Small intestine (tissue), 7 donors: ENCODE results near the gene KY. TPM values are rescaled to one million over a fixed set of nuclear protein-coding genes. Genes with fewer than 3 reads are reported as not detected.

Experiments used
- DNase-seq, 2 donors: peaks; one replicate each; pipeline versions ENCODE4 v3.0.0 to v3.0.0-alpha.2; 2013
- FAIRE-seq: peaks from 2 replicates; lab custom pipeline; 2012; peaks lifted over from hg19 to GRCh38; lab: Jason Lieb, UNC
- H3K27ac ChIP-seq, 3 donors: one replicate each; pipeline ENCODE4 v1.5.1; 2013; ENCODE audit warnings: low read length in 2 of 3, mild to moderate bottlenecking in 2 of 3, control low read depth in 1 of 3, inconsistent platforms in 1 of 3, low read depth in 1 of 3, moderate library complexity in 1 of 3
- H3K27me3 ChIP-seq, 3 donors: one replicate each; pipeline ENCODE4 v1.6.1; 2013; ENCODE audit warnings: low read length in 3 of 3, inconsistent platforms in 1 of 3; ENCODE audit not compliant: control insufficient read depth in 3 of 3, insufficient read depth in 3 of 3
- H3K36me3 ChIP-seq, 3 donors: one replicate each; pipeline ENCODE4 v1.6.1; 2013; ENCODE audit warnings: low read length in 3 of 3, inconsistent platforms in 1 of 3, low read depth in 1 of 3, mild to moderate bottlenecking in 1 of 3, moderate library complexity in 1 of 3; ENCODE audit not compliant: control insufficient read depth in 3 of 3, insufficient read depth in 2 of 3
- H3K4me1 ChIP-seq, 3 donors: one replicate each; pipeline ENCODE4 v1.6.1; 2013; ENCODE audit warnings: low read length in 2 of 3, inconsistent platforms in 1 of 3, low read depth in 1 of 3, mild to moderate bottlenecking in 1 of 3, moderate library complexity in 1 of 3; ENCODE audit not compliant: control insufficient read depth in 3 of 3, insufficient read depth in 2 of 3
- H3K4me3 ChIP-seq, 3 donors: one replicate each; pipeline ENCODE4 v1.5.1; 2013; ENCODE audit warnings: low read length in 3 of 3, control low read depth in 1 of 3, inconsistent platforms in 1 of 3, low read depth in 1 of 3, mild to moderate bottlenecking in 1 of 3, moderate library complexity in 1 of 3
- H3K9me3 ChIP-seq, 2 donors: one replicate each; pipeline ENCODE4 v1.6.1; 2013; ENCODE audit warnings: low read depth in 1 of 2, low read length in 1 of 2; ENCODE audit not compliant: control insufficient read depth in 2 of 2, insufficient read depth in 1 of 2
- WGBS, 3 donors: extraction: QIAGEN DNeasy Blood & Tissue Kit; methylation state at CpG; one replicate each; pipeline ENCODE4 v1.1.7; 2013; 5-methylcytosine and 5-hydroxymethylcytosine counted together
- polyA plus RNA-seq, 4 donors: library from polyadenylated mRNA; stranded (reverse) in 3 of 4; unstranded in 1 of 4; fragments of 200-250 nt in 3 of 4; fragments of 120-200 nt in 1 of 4; gene quantifications; one replicate each; pipeline versions ENCODE4 v1.2.1 to v1.2.3, GENCODE V29; 2013
- donor health status: healthy with polysubstance abuse.
- donor health status: control.
- donor health status: control.
- donor health status: Bipolar disorder and iron deficiency.
- donor health status: healthy.

Gene KY
- polyA plus RNA-seq, 4 donors, result 0.48 to 0.55 TPM; not detected in 2

- 88 to 98% (median 91%) methylated on average over 7 of the region's 7 CpGs for WGBS, 3 donors
- H3K36me3 ChIP-seq, result no peaks in the 10 kb centered on the region
- no peak for DNase-seq
- no peak overlapping the region for H3K4me3 ChIP-seq
- no peaks in the 10 kb centered on the region for H3K27me3 ChIP-seq
- no peak for FAIRE-seq
- H3K27ac ChIP-seq, result no peak overlapping the region
- H3K4me1 ChIP-seq, result peaks cover 0 to 7% (median 0%) of the 10 kb centered on the region in 3 donors
- no peaks in the 10 kb centered on the region for H3K9me3 ChIP-seq
Observed at GRCh38 chr3:134623615-134624245, 27.1 kb downstream of the KY start.

DNA sequence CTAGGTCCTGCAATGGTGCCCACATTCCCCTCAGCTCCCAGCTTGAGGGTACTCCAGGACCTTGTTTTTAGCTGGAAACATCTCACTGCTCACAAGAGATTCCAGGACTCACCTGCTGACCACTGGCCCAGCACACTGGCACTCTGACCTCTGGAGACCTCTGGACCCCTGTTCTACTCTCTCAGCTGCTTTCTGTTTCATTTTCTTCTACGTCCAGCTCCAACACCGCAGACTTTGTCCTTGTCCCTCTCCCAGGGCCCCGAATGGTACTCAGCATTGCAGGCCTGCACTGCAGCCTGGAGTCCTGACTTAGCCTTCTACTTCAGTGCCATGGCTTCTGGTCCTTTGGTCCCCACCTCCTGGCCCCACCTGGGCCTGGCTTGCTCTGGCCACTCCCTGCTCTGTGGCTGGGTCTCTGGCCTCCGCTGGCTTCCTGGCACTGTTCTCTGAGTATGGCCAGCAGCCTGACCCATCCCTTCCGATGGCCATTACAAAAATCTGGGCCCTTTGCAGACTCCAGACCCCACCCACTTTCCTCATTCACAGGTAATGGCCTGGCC lies 27.9 kb downstream of the KY start:
- no peaks in the 10 kb centered on the region for H3K27me3 ChIP-seq
- H3K27ac ChIP-seq, result peak overlapping the region in 1 of 3 donors; percentile 21
- WGBS, 3 donors, result 36 to 66% (median 52%) methylated on average over 5 of the region's 5 CpGs
- H3K9me3 ChIP-seq, result no peaks in the 10 kb centered on the region
- DNase-seq (peak; percentile 51 to 68), FAIRE-seq (no peak)
- peaks cover 0 to 7% (median 0%) of the 10 kb centered on the region in 3 donors for H3K4me1 ChIP-seq
- H3K4me3 ChIP-seq, result no peak overlapping the region
- H3K36me3 ChIP-seq, result no peaks in the 10 kb centered on the region

- H3K4me3 ChIP-seq, result no peak overlapping the region
- no peak for DNase-seq
- H3K36me3 ChIP-seq, result no peaks in the 10 kb centered on the region
- no peak overlapping the region for H3K27ac ChIP-seq
- H3K4me1 ChIP-seq, result peaks cover 0 to 7% (median 0%) of the 10 kb centered on the region in 3 donors
- no peaks in the 10 kb centered on the region for H3K27me3 ChIP-seq
- 70 to 85% (median 85%) methylated on average over 3 of the region's 3 CpGs for WGBS, 3 donors
- H3K9me3 ChIP-seq, result no peaks in the 10 kb centered on the region
- no peak for FAIRE-seq
Observed at GRCh38 chr3:134621854-134622253, 29.0 kb downstream of the KY start.

DNA sequence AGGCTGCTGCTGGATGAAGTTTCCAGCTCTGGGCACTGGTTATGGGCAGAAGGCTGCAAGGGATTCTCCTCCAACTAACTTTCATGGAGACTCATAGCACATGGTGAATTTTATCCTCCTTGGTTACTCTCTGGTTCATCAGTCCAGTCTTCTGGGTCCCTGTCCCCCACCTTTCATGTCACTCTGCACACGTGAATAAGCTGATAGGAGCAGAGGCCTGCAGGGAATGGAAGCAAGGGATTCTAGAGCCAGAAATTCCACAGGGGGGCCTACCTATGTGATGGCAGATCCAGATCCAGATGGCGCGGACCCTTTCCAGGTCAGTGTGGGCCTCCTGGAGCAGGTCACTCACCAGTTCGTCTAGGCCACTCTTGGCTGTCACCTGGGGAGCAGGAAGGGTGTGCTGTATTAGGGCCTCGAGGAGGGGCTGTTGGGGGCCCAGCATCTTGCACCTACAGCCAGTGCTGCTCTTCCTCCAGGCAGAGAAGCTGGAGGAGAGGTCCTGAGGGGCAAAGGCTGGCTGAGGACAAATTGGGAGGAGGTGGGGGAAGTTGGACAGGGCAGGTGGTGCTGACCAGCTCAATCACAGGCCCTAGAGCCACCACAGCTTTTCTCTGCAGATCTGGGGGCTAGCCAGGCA lies 30.2 kb downstream of the KY start:
- FAIRE-seq (no peak), DNase-seq (no peak)
- 83 to 88% (median 86%) methylated on average over 5 of the region's 5 CpGs for WGBS, 3 donors
- Histone ChIP-seq H3K27me3 (no peaks in the 10 kb centered on the region), H3K9me3 (no peaks in the 10 kb centered on the region), H3K27ac (no peak overlapping the region), H3K4me3 (no peak overlapping the region), H3K36me3 (peaks cover 0 to 2% (median 0%) of the 10 kb centered on the region in 3 donors), H3K4me1 (peaks cover 0 to 7% (median 0%) of the 10 kb centered on the region in 3 donors)

GRCh38 chr3:134619884-134620445 lies 30.9 kb downstream of the KY start:
- Histone ChIP-seq H3K27ac (no peak overlapping the region), H3K9me3 (no peaks in the 10 kb centered on the region), H3K4me3 (no peak overlapping the region), H3K36me3 (peaks cover 0 to 2% (median 0%) of the 10 kb centered on the region in 3 donors), H3K4me1 (peaks cover 0 to 7% (median 0%) of the 10 kb centered on the region in 3 donors), H3K27me3 (no peaks in the 10 kb centered on the region)
- no peak for DNase-seq
- FAIRE-seq, result no peak
- 81 to 90% (median 89%) methylated on average over 8 of the region's 8 CpGs for WGBS, 3 donors

- 83 to 90% (median 85%) methylated on average over 2 of the region's 2 CpGs for WGBS, 3 donors
Observed at GRCh38 chr3:134619301-134619615, 31.6 kb downstream of the KY start.

DNA sequence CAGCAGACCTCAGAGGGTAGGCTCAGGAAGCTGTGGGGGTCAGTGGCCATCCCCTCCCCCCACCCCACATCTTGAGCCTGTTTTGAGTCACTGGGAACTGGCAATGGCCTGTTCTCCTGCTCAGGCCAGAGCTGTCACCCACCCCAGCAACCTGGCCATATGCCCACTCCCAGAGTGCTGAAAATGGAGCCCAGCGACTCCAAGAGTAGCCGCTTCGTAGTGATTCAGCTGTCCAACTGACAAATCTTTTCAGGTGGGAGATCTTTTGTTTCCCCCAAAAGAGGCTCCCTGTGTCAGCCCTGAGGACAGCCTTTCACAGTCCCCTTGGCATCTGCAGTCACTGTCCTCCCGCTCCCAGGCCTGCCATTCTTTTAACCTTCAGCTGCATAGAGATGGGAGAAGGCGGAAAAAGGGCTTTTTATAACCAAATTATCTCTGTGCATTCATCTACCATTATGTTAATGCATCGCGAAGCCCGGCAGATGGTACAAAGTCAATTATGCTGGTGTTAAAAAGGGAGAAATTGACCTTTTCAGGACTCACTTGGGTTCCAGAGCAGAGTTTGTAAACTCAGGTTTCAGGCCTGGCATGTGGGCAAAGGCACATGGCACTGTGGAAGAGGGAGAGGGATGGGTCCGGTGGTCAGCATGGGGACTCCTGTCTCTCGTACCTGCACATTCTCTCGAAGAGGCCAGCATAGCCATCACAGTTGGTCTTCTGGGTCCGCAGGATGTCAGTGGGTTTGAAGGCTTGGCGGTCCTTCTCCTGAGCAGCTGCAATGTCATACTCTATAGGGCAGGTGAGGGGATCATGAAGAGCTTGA lies 32.1 kb downstream of the KY start:
- FAIRE-seq (no peak), DNase-seq (no peak)
- Histone ChIP-seq H3K4me3 (no peak overlapping the region), H3K27ac (no peak overlapping the region), H3K27me3 (no peaks in the 10 kb centered on the region), H3K4me1 (peaks cover 0 to 7% (median 0%) of the 10 kb centered on the region in 3 donors), H3K9me3 (no peaks in the 10 kb centered on the region), H3K36me3 (peaks cover 0 to 2% (median 0%) of the 10 kb centered on the region in 3 donors)
- WGBS, 3 donors, result 94 to 96% (median 95%) methylated on average over 13 of the region's 13 CpGs

More at GRCh38 chr3:134619301-134619615, 31.6 kb downstream of the KY start:
- H3K4me3 ChIP-seq, result no peak overlapping the region
- H3K27ac ChIP-seq, result no peak overlapping the region
- FAIRE-seq (no peak), DNase-seq (no peak)
- H3K4me1 ChIP-seq, result peaks cover 0 to 7% (median 0%) of the 10 kb centered on the region in 3 donors
- no peaks in the 10 kb centered on the region for H3K9me3 ChIP-seq
- H3K36me3 ChIP-seq, result peaks cover 0 to 2% (median 0%) of the 10 kb centered on the region in 3 donors
- no peaks in the 10 kb centered on the region for H3K27me3 ChIP-seq
